ENCODE results near the gene IRS4.

- TF ChIP-seq POLR2AphosphoS5 (IDR thresholded peaks at IDR 0.05; ENCODE audit: borderline replicate concordance, low read depth, low read length), result no peak
- no peak for TF ChIP-seq EZH2 (IDR thresholded peaks at IDR 0.05)
- no peak for TF ChIP-seq FOXP2 (optimal IDR thresholded peaks at IDR 0.05; ENCODE audit: control extremely low read depth, extremely low read length, insufficient read depth)
These were observed at the start of gene IRS4 for GRCh38 chrX:108736509-108737479.
